NCI-H2227 treated with DMSO at 0.1 percent for 48 hours (cell line): ENCODE measurements around the gene AUP1.

ENCODE experiments used
- DNase-seq: peaks from one replicate; lab custom pipeline; 2025; lab: John Stamatoyannopoulos, UW

AUP1 gene

GRCh38 chr2:74556831-74557370 is 27.4 kb upstream of the AUP1 start:
- no peak for DNase-seq

DNA sequence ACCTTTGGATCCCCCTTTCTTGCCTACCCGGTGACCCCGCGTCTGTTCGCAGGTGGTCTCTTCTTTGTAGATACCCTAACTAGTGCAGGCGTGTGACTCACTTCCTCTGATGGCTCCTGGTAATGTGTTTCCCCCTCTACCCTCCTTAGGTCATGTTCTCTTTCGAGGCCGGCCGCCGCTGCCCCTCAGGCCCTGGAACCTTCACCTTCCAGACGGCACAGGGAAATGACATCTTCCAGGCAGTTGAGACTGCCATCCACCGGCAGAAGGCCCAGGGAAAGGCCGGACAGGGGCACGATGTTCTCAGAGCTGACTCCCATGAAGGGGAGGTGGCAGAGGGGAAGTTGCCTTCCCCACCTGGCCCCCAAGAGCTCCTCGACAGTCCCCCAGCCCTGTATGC is 26.7 kb upstream of the AUP1 start:
- DNase-seq: no peak

DNA sequence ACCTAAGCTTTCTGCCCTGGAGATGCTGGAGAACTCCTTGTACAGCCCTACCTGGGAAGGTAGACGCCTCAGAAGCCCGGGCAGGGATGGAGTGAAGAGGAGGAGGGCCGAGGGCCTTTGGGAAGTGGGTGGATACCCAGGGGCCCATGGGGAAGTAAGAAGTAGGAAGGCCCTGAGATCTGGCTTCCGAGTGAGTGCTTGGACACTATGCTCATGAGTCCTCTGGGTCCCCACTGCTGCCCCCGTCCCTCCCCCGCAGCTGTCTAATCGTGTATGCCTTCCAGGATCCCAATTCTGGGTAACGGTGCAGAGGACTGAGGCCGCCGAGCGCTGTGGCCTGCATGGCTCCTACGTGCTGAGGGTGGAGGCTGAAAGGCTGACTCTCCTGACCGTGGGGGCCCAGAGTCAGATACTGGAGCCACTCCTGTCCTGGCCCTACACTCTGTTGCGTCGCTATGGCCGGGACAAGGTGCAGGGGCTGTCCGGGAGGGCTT is 26.2 kb upstream of the AUP1 start:
- no peak for DNase-seq

DNA sequence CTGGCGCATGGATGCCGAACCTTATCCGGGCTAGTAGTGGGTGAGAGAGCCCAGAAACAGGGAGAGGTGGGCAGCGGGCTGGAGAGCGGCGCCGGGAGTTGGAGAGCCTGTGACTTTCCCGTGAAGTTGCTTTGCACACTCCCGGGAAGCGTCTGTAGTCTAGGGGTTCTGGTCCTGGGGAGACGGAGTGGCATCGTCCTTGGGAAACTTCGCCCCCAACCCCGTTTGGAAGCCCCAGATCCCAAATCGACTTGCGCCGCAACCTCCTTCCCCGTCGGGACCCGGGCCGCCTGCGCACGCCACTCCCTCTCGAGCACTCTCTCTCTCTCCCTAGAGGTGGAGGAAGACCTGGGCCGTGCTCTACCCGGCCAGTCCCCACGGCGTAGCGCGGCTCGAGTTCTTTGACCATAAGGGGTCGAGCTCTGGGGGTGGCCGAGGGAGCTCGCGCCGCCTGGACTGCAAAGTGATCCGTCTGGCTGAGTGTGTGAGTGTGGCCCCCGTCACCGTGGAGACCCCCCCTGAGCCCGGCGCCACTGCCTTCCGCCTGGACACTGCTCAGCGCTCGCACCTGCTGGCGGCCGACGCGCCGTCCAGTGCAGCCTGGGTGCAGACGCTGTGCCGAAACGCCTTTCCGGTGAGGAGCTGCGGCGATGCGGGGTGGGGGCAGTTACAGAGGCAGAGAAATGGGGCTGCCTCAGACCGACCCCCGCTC is 25.5 kb upstream of the AUP1 start:
- peak; percentile 47 for DNase-seq

DNA sequence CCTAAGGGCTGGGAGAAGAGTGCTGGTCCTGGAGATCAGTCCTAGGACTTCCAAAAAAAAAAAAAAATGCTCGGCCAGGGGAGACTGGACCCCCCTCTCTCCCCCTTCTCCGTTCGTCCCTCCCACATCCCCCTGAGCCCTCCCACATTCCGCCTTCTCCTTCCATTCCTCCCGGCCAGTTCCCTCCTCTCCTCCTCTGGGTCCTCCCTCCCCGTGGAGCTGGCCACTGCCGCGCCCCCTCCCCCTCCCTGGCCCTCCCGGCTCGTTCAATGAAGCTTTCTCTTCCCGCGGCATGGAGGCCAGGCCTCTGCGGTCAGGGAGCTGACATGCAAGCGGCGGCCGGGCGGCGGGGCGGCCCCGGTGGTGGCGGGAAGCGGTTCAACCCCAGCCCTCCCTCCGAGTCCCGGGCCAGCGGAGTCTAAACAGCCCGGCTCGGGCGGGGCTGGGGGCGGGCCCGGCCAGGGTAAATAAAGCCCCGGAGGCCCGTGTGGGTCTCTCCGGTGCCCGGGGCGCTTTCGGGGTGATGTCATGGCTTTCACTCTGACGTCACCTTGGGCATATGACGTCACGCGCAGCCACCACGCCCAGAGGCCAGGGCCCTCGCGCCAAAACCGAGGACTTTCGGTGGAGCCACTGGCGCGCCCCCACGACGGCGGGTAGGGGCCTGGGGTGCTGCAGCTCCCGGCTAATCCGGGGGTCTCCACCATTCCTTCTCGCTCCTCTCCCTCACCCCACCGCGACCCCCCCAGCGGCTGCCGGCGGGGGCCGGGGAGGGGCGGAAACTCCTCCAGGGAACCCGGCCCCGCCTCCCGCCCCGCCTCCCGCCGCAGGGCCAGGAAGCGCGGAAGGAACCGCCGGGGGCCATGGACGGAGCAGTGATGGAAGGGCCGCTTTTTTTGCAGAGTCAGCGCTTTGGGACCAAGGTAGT is 24.6 kb upstream of the AUP1 start, which contains the start of the genes DOK1 and LOXL3:
Gene DOK1, plus strand, starts transcription at position 829 of the 928 bp plus-strand sequence. Its CDS starts 35 bp downstream, at position 864.
Gene LOXL3, minus strand, starts transcription at position 51 of the 928 bp plus-strand sequence. CDS start 1,308 bp downstream, outside the sequence.
- peak; percentile 85 for DNase-seq

GRCh38 chr2:74552914-74553811 is 23.7 kb upstream of the AUP1 start:
- no peak for DNase-seq

DNA sequence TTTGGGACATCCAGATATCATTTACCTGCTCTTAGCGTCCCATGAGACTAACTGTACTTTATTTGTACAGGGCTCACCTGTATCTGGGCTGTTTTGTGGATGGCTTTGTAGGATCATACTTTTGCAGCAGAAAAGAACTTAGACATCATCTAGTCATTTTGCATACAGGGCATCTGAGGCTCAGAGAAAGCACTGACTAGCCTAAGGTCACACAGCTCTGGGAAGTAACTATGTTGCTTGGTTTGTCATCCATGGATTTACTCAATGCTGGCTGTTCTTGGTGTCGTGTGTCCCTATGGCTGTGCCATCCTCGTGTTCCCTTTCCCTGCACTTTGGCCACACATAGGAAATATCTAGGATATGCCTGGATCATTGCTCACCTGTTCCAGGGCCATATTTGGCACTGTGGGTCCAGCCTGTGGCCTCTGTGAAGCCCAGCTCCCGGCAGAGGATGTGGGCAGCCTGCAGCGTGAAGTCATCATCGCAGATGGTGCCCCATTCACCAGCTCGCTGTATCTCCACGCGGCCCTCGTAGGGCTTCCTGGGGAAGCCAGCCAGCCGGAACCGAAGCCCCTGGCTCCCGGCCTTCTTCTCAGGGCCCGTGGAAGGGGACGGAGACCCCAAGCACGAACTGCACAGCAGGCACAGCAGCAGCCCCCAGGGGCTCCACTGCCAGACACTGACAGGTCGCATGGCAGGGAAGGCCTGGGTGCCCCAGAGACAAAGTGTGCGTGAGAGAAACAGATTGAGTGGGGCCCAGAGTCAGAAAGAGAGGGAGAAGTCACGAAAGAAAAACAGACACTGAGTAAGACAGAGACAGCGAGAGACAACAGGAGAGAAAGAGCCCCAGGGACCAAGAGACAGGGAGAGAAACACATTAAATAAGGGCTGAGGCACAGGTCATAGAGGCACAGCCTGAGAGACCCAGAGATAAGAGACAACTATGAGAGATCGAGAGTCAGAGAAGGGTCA is 22.7 kb upstream of the AUP1 start:
- no peak for DNase-seq

DNA sequence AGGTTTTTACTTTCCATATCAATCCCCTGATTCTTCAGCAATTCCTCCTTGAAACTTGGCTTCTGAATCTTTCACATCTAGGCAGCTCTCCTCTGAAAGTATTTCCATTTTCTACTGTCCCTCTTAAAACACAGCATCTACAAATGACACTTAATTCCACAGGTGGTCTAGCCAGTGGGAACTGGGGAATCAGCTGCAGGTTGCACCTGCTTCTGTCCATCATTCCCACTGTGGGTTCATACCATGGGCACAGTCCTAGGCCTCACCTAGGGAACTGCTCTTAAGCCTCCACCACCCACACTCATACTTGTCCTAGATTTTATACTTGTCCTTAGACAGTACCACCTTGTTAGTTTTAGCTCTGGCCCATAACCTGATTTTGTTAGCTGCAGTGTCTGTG is 22.0 kb upstream of the AUP1 start:
- no peak for DNase-seq

DNA sequence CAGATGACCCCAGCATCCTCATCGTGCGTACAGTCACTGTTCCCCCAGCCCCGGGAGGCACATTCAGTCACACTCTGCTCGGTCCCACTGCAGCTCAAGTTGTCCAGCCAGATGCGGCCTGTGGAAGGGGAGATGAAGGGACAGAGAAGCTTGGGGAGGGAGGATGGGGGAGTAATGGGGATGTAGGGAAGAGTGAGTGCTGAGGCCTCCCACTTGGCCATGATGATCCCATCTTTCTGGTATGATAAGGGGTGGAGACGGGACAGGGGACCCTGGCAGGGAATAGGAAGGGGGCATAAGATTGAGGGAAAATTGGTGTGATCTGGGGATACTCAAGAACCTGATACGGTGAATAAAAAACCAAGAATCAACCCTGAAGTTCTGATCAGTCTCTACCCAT is 20.7 kb upstream of the AUP1 start:
- DNase-seq: no peak

GRCh38 chr2:74548900-74549826 is 19.7 kb upstream of the AUP1 start:
- peak; percentile 53 for DNase-seq

GRCh38 chr2:74548285-74548899 is 18.9 kb upstream of the AUP1 start:
- peak; percentile 53 for DNase-seq

- no peak for DNase-seq
These were observed 16.5 kb upstream of the AUP1 start for GRCh38 chr2:74546004-74546403.

- no peak for DNase-seq
These were observed 15.1 kb upstream of the AUP1 start for GRCh38 chr2:74544634-74545033.

- DNase-seq: no peak
These were observed 13.5 kb upstream of the AUP1 start for GRCh38 chr2:74542978-74543377.

GRCh38 chr2:74540291-74540690 is 10.8 kb upstream of the AUP1 start:
- no peak for DNase-seq

- DNase-seq: no peak
These were observed 9.4 kb upstream of the AUP1 start for GRCh38 chr2:74538881-74539339.

DNA sequence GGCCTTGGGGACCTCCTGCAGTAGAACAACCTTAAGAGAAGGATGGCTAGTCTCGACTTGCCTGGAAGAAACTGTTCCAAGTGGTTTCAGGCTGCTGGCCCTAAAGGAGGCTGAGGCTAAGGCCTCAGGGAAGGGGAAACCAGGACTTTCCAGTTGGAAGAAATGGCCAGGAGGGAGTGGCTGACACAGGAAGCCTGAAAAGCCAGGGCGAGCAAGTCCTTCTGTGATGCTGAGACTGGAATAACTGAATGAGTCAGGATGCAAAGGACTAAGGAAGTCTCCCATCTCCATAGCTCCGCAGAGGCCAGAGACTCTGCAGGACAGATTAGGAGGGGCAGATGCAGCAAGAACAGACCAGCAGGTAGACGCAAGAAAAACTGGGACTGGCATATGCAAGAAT is 7.6 kb upstream of the AUP1 start:
- DNase-seq: no peak

- DNase-seq: no peak
These were observed 6.9 kb upstream of the AUP1 start for GRCh38 chr2:74536166-74536950.
